ENCODE data around the gene ATF3. TPM values are rescaled to one million over a fixed set of nuclear protein-coding genes. Genes with fewer than 3 reads are reported as not detected.

Gene ATF3
- total RNA-seq, 2 donors from 2014 or later, result 15.4 to 16.9 TPM

DNA sequence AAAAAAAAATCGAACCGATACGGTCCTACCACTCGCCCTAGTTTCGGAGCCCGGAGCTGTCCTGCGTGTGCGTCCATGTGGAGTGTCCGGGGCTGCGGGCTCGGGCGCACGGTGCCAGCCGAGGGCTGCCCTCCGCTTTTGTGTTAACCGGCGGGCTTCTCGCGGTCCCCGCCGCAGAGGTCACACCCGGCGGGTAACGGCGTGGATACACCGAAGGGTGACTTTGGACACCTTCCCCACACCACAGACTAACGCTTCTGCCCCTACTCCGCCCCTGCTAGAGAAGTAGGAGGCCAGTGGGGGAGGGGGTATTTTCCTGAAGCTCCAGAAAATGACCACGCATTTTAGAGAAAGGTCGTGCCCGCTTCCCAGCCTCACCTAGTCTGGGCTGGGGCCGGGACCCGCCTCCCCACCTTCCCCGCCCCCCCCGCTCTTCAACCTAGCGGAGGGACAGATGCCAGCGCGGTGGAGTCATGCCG, 609 bp upstream of the ATF3 start:
- peak overlapping the region; percentile 91 for H3K4me3 Mint-ChIP-seq
- peak; percentile 4 to 15 for ATAC-seq
- H3K9me3 Mint-ChIP-seq, result no peaks in the 10 kb centered on the region
- DNase-seq (ENCODE audit: low spot score), result no peak
- peaks cover 9% of the 10 kb centered on the region for H3K36me3 Mint-ChIP-seq
- peak overlapping the region; percentile 79 to 91 for H3K27ac Mint-ChIP-seq
- H3K27me3 Mint-ChIP-seq, result peaks cover 46 to 76% of the 10 kb centered on the region in 2 donors
- H3K4me1 Mint-ChIP-seq (ENCODE audit: low read depth in 2 of 2), result peaks cover 25 to 30% of the 10 kb centered on the region in 2 donors

DNA sequence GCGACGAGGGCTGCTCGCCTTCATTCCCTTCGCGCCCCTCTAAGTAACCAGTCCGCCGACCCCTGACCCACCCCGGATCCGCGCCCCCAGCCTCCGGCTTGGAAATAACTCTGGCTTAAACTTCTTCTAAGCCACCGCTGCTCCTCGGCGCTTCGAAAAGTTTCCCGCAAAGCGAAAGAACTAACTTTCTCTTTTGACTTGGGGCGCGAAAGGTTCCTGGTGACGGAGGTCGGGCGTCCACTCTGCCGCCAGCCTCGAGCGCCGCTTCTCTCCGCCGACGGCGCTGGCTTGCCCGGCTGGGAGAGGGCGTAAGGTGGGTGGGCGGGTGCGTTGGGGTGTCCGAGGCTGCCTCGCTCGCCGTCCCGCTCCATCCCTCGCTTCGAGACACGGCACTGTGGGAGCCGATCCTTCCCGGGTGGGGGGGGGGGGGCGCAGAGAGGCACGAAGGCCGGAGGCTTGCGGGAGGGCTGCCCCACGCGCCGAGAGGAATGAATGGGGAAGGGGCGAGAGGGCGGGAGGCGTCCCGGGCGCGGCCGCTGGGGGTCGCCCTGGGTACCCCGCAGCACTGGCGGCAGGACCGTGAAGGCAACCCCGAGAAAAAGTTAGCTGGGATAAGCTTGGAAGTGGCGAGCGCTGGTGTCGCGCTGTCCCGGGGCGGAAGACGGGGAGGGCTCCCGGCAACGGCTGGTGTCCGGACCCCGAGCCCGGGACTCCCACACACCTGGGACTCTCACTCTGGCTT, 569 bp downstream of the ATF3 start:
- no peaks in the 10 kb centered on the region for H3K9me3 Mint-ChIP-seq
- H3K36me3 Mint-ChIP-seq, result peaks cover 9% of the 10 kb centered on the region
- peak overlapping the region; percentile 91 for H3K4me3 Mint-ChIP-seq
- peak; percentile 57 to 61 for ATAC-seq
- DNase-seq (ENCODE audit: low spot score), result no peak
- peaks cover 26 to 30% of the 10 kb centered on the region in 2 donors for H3K4me1 Mint-ChIP-seq (ENCODE audit: low read depth in 2 of 2)
- H3K27ac Mint-ChIP-seq, result peak overlapping the region; percentile 79 to 91
- H3K27me3 Mint-ChIP-seq, result peaks cover 40 to 64% of the 10 kb centered on the region in 2 donors

GRCh38 chr1:212609701-212610574, 1.4 kb downstream of the ATF3 start:
- Mint-ChIP-seq H3K27ac (peak overlapping the region; percentile 56 to 79), H3K4me3 (peak overlapping the region; percentile 91), H3K4me1 (ENCODE audit: low read depth in 2 of 2) (peaks cover 30 to 31% of the 10 kb centered on the region in 2 donors), H3K9me3 (no peaks in the 10 kb centered on the region), H3K27me3 (peaks cover 32 to 56% of the 10 kb centered on the region in 2 donors), H3K36me3 (peaks cover 9% of the 10 kb centered on the region)
- DNase-seq (ENCODE audit: low spot score), result no peak
- no peak for ATAC-seq

- H3K27me3 Mint-ChIP-seq, result peaks cover 27 to 49% of the 10 kb centered on the region in 2 donors
- peaks cover 30 to 31% of the 10 kb centered on the region in 2 donors for H3K4me1 Mint-ChIP-seq (ENCODE audit: low read depth in 2 of 2)
- H3K4me3 Mint-ChIP-seq, result peak overlapping the region; percentile 91
- no peak for ATAC-seq
- H3K27ac Mint-ChIP-seq, result peak overlapping the region in 1 of 2 donors; percentile 56
- H3K36me3 Mint-ChIP-seq, result peaks cover 10% of the 10 kb centered on the region
- H3K9me3 Mint-ChIP-seq, result no peaks in the 10 kb centered on the region
- no peak for DNase-seq (ENCODE audit: low spot score)
These were observed 2.0 kb downstream of the ATF3 start for GRCh38 chr1:212610575-212610967.

DNA sequence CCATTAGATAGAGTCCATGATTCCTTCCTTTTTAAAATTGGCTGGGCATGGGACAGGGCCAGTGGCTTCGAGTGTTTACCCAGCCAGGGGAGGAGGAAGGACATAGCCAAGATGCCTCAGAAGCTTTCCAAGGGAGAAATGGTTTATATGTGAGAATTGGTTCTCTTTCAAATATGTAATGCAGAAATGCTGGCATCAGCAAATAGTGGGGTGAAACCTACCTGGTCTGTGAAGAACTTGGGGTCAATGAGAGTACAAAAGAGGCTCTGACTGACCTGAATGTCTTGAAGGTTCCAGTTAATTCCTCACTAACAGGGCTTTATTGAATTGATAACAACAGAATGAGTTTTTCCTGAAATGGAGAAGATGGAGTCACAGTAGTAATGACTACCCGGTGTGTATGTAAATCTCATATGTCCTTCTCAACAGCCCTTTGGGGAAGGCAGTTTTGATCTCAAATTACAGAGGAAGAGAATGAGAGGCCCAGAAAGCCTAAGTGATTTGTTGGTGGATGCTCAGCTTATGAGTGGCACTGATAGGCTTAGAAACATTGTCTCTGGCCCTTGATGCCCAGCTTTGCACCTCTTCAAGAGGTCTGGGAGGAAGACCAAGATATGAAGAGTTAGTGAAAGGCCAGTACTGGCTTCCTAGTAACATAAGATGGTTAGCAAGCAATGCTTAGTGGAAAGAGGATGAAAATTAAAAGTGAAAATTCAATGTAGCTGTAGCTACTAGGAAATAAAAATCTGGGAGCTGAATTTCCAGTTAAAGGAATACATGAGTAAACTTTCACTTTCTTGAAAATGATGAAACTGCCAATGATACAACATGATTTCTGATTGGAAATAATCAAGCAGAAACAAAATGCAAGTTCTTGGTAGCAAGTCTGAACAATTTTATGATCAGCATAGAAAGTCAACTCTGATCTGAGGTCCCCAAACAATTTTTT, 2.7 kb downstream of the ATF3 start:
- Mint-ChIP-seq H3K27me3 (peaks cover 20 to 42% of the 10 kb centered on the region in 2 donors), H3K27ac (peak overlapping the region in 1 of 2 donors; percentile 56), H3K9me3 (no peaks in the 10 kb centered on the region), H3K4me3 (peak overlapping the region; percentile 91), H3K36me3 (peaks cover 16% of the 10 kb centered on the region), H3K4me1 (ENCODE audit: low read depth in 2 of 2) (peaks cover 30 to 35% of the 10 kb centered on the region in 2 donors)
- DNase-seq (ENCODE audit: low spot score) (no peak), ATAC-seq (no peak)

DNA sequence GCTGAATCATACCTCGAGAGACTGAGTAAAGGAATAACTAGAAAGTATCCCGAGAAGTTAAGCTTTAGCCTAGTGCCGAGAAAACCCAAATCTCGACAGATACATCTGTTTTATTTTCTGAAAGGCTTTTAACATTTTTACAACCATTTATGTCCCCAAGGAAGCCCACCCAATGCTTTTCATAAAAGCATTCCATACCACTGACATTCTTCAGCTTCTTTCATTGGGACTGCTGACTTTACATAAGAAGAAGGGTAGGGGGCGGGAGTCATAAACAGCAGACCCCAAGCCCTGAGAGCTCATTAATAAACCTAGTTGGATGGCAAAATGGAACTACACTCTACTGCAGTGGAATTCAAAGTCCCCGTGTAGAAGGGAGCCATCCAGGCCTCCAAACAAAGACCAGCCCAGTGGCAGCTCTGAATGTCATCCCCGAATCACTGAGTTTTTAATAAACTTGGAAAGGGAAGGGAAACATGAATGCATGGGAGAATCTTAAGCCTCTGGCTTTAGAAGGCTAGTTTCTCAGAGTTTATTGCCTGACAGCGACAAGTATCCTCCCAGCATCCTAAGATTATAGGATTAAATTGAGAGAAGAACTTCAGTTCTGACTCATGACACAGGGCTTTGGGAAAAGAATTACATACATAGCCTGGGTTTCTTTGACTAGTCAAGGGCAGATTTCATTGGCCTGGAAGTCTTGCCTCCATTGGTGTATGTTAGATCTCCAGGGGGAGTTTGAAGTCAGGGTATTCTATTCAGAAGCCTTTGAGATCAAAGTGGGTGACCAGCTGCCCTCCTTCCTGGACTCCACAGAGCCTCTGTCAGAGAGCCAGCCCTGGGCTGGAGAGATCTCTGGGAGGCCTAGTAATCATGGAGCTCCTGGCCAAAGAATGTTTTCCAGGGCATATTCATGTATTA, 3.7 kb downstream of the ATF3 start:
- no peak overlapping the region for H3K27ac Mint-ChIP-seq

DNA sequence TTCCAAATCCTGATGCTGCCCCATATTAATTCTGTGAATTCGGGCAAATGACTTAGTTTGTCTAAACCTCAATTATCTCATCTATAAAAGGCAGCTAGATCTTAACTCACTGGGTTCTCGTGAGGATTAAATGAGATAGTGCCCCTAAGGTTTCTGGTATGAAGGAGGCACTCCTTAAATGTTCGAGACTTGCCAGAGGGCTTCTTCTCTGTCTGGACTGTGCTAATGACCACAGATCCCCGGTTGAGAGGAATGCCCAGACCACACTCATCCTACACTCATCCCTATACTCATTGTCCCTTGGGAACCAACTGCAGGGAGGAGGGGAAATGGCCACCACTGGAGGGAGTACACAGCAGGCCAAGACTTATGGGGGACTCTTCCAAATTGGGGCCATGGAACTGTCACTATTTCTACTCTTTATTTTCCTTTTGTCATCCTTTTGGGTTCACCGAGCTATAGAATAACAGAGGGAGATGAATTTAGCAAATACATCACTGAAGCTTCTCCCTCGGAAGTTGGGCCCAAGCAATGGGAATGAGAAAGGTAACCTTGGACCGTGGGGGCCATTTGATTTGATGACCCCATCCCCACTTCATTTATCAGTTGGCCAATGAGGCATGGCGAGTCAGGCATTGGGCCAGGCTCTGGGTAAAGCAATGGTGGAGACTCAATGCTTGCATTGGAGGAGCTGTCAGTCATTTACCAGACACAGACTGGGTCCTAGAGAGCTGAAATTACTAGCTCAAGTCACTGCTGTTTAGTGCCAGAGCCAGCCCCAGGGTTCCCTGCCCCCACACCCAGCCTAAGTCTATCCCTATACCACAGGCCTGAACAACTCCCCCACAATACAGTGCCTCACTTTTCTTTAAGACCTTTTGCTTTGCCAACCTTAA, 5.1 kb downstream of the ATF3 start:
- peaks cover 18 to 24% of the 10 kb centered on the region in 2 donors for H3K27me3 Mint-ChIP-seq
- H3K4me3 Mint-ChIP-seq, result no peak overlapping the region
- H3K36me3 Mint-ChIP-seq, result peaks cover 21% of the 10 kb centered on the region
- no peaks in the 10 kb centered on the region for H3K9me3 Mint-ChIP-seq
- DNase-seq (ENCODE audit: low spot score) (no peak), ATAC-seq (no peak)
- peak overlapping the region in 1 of 2 donors; percentile 34 for H3K27ac Mint-ChIP-seq
- H3K4me1 Mint-ChIP-seq (ENCODE audit: low read depth in 2 of 2), result peaks cover 19 to 28% of the 10 kb centered on the region in 2 donors

More for the DNA sequence above, 3.7 kb downstream of the ATF3 start:
- no peak for ATAC-seq
- Mint-ChIP-seq H3K4me1 (ENCODE audit: low read depth in 2 of 2) (peaks cover 26 to 33% of the 10 kb centered on the region in 2 donors), H3K36me3 (peaks cover 16% of the 10 kb centered on the region), H3K27me3 (peaks cover 21 to 32% of the 10 kb centered on the region in 2 donors), H3K4me3 (no peak overlapping the region), H3K9me3 (no peaks in the 10 kb centered on the region)
- DNase-seq (ENCODE audit: low spot score), result no peak

DNA sequence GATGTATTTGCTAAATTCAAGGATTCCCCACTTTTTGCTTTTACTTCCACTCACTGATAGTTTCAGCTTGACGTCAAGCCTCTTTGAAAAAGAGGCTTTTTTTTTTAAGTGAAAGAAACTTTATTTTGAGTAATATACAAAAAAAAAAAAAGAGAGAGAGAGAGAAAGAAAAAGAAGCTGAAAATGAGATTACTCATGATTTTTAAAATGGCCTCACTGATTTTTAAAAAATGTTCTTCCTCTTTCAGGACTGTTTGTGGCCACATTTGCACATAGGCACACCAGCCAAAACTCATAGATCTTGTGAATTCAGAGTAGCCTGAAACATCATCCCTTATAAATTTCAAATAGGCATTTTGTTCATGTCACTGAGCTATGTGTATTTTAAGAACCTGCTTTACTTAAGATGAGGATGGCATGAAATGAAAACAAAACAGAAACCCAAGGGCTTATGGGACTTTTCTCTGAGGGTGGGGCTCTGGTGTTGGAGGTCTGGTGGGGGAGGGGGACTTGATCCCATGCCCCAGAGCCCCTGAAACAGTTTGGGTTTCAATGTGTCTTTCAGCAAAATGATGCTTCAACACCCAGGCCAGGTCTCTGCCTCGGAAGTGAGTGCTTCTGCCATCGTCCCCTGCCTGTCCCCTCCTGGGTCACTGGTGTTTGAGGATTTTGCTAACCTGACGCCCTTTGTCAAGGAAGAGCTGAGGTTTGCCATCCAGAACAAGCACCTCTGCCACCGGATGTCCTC, 6.1 kb downstream of the ATF3 start:
- H3K4me1 Mint-ChIP-seq (ENCODE audit: low read depth in 2 of 2), result peaks cover 18 to 27% of the 10 kb centered on the region in 2 donors
- no peak for DNase-seq (ENCODE audit: low spot score)
- H3K27ac Mint-ChIP-seq, result peak overlapping the region in 1 of 2 donors; percentile 34

GRCh38 chr1:212615201-212615470, 6.6 kb downstream of the ATF3 start:
- Mint-ChIP-seq H3K4me1 (ENCODE audit: low read depth in 2 of 2) (peaks cover 12 to 21% of the 10 kb centered on the region in 2 donors), H3K27me3 (peaks cover 12 to 20% of the 10 kb centered on the region in 2 donors), H3K36me3 (peaks cover 29% of the 10 kb centered on the region), H3K27ac (peak overlapping the region in 1 of 2 donors; percentile 34), H3K9me3 (no peaks in the 10 kb centered on the region), H3K4me3 (no peak overlapping the region)
- no peak for DNase-seq (ENCODE audit: low spot score)
- no peak for ATAC-seq

More for the DNA sequence above, 6.1 kb downstream of the ATF3 start:
- H3K36me3 Mint-ChIP-seq, result peaks cover 26% of the 10 kb centered on the region
- no peaks in the 10 kb centered on the region for H3K9me3 Mint-ChIP-seq
- H3K27me3 Mint-ChIP-seq, result peaks cover 18 to 24% of the 10 kb centered on the region in 2 donors
- H3K4me3 Mint-ChIP-seq, result no peak overlapping the region
- ATAC-seq, result no peak

GRCh38 chr1:212618466-212619210, 10.1 kb downstream of the ATF3 start:
- Mint-ChIP-seq H3K4me1 (ENCODE audit: low read depth in 2 of 2) (peaks cover 4 to 17% of the 10 kb centered on the region in 2 donors), H3K9me3 (no peaks in the 10 kb centered on the region), H3K27me3 (peaks cover 0 to 3% of the 10 kb centered on the region in 2 donors), H3K4me3 (no peak overlapping the region), H3K27ac (no peak overlapping the region), H3K36me3 (peaks cover 21% of the 10 kb centered on the region)
- ATAC-seq, result no peak
- DNase-seq (ENCODE audit: low spot score), result no peak

All from natural killer cell treated with Interleukin-12 subunit alpha and Interleukin-12 subunit beta and Interleukin-15 and Interleukin-18, amount 100 ng/mL, for 72 hours (primary cell).